Liver (tissue), 9 donors: ENCODE data around the gene RNU6-1. TPM values are rescaled to one million over a fixed set of nuclear protein-coding genes. Genes with fewer than 3 reads are reported as not detected.

Source experiments
- DNase-seq: peaks from one replicate; pipeline ENCODE4 v3.0.0-alpha.2; 2017; ENCODE audit warnings: low spot score
- H3K27ac ChIP-seq, 2 donors: one replicate each; pipeline ENCODE4 v1.7.0; 2013; ENCODE audit warnings: inconsistent platforms in 2 of 2, low read length in 2 of 2, control low read depth in 1 of 2, low read depth in 1 of 2, mild to moderate bottlenecking in 1 of 2
- H3K27me3 ChIP-seq, 4 donors: one replicate each; pipeline versions ENCODE4 v1.6.1 to v1.7.0; 2013; ENCODE audit warnings: low read length in 3 of 4, inconsistent platforms in 1 of 4, mild to moderate bottlenecking in 1 of 4, moderate library complexity in 1 of 4; ENCODE audit not compliant: control insufficient read depth in 4 of 4, insufficient read depth in 4 of 4
- H3K36me3 ChIP-seq, 4 donors: one replicate each; pipeline versions ENCODE4 v1.6.1 to v1.7.0; 2013; ENCODE audit warnings: low read length in 3 of 4, mild to moderate bottlenecking in 3 of 4, low read depth in 1 of 4, moderate library complexity in 1 of 4; ENCODE audit not compliant: control insufficient read depth in 4 of 4, insufficient read depth in 3 of 4
- H3K4me1 ChIP-seq, 4 donors: one replicate each; pipeline versions ENCODE4 v1.6.1 to v1.7.0; 2013; ENCODE audit warnings: low read length in 3 of 4, mild to moderate bottlenecking in 3 of 4, moderate library complexity in 1 of 4; ENCODE audit not compliant: control insufficient read depth in 4 of 4, insufficient read depth in 4 of 4
- H3K4me3 ChIP-seq, 3 donors: one replicate each; pipeline versions ENCODE4 v1.6.1 to v1.7.0; 2013; ENCODE audit warnings: low read length in 3 of 3, control low read depth in 1 of 3, low read depth in 1 of 3, mild to moderate bottlenecking in 1 of 3
- H3K9ac ChIP-seq, 2 donors: one replicate each; pipeline ENCODE4 v1.7.0; 2013; ENCODE audit warnings: low read length in 2 of 2, mild to moderate bottlenecking in 2 of 2, moderate library complexity in 2 of 2, control low read depth in 1 of 2, low read depth in 1 of 2
- H3K9me3 ChIP-seq, 4 donors: one replicate each; pipeline versions ENCODE4 v1.6.1 to v1.7.0; 2013; ENCODE audit warnings: low read length in 3 of 4; ENCODE audit not compliant: control insufficient read depth in 4 of 4
- ATF3 ChIP-seq: IDR thresholded peaks from 2 replicates; pipeline ENCODE4 v1.6.1; 2016; ENCODE audit warnings: antibody characterized with exemption
- CTCF ChIP-seq: fragments of 150-350 bp; IDR thresholded peaks from 2 replicates; pipeline ENCODE4 v1.5.1; 2017; ENCODE audit warnings: improper control_type of control experiment, low read depth, low read length; ENCODE audit not compliant: missing input control
- EGR1 ChIP-seq, 2 donors: IDR thresholded peaks; 2 replicates each; pipeline ENCODE4 v1.6.1; 2016 to 2018; ENCODE audit warnings: antibody characterized with exemption in 2 of 2, low read depth in 2 of 2
- FOXA1 ChIP-seq: IDR thresholded peaks from 2 replicates; pipeline ENCODE4 v1.6.1; 2016; ENCODE audit warnings: antibody characterized with exemption
- FOXA2 ChIP-seq: IDR thresholded peaks from 2 replicates; pipeline ENCODE4 v1.6.1; 2016; ENCODE audit warnings: antibody characterized with exemption
- GABPA ChIP-seq, 2 donors: IDR thresholded peaks in 1 of 2; conservative IDR thresholded peaks in 1 of 2; 2 replicates each; pipeline ENCODE4 v1.6.1; 2016; ENCODE audit warnings: antibody characterized with exemption in 2 of 2, mild to moderate bottlenecking in 1 of 2, moderate library complexity in 1 of 2
- HNF4A ChIP-seq, 2 donors: conservative IDR thresholded peaks; 2 replicates each; pipeline ENCODE4 v1.6.1; 2016; ENCODE audit warnings: antibody characterized with exemption in 2 of 2, mild to moderate bottlenecking in 2 of 2
- HNF4G ChIP-seq: IDR thresholded peaks from 2 replicates; pipeline ENCODE4 v1.6.1; 2016; ENCODE audit warnings: antibody characterized with exemption
- JUND ChIP-seq, 2 donors: IDR thresholded peaks; 2 replicates each; pipeline ENCODE4 v1.6.1; 2016; ENCODE audit warnings: antibody characterized with exemption in 2 of 2
- MAX ChIP-seq: IDR thresholded peaks from 2 replicates; pipeline ENCODE4 v1.6.1; 2016; ENCODE audit warnings: antibody characterized with exemption
- NR2F2 ChIP-seq: IDR thresholded peaks from 2 replicates; pipeline ENCODE4 v1.6.1; 2016; ENCODE audit warnings: antibody characterized with exemption
- RAD21 ChIP-seq, 2 donors: IDR thresholded peaks; 2 replicates each; pipeline ENCODE4 v1.6.1; 2016; ENCODE audit warnings: antibody characterized with exemption in 2 of 2, mild to moderate bottlenecking in 2 of 2
- REST ChIP-seq: IDR thresholded peaks from 2 replicates; pipeline ENCODE4 v1.6.1; 2016; ENCODE audit warnings: antibody characterized with exemption, mild to moderate bottlenecking
- RXRA ChIP-seq, 2 donors: IDR thresholded peaks; 2 replicates each; pipeline ENCODE4 v1.6.1; 2017 to 2018; ENCODE audit warnings: antibody characterized with exemption in 2 of 2, mild to moderate bottlenecking in 1 of 2
- SP1 ChIP-seq: IDR thresholded peaks from 2 replicates; pipeline ENCODE4 v1.6.1; 2018; ENCODE audit warnings: antibody characterized with exemption, mild to moderate bottlenecking
- TAF1 ChIP-seq: conservative IDR thresholded peaks from 2 replicates; pipeline ENCODE4 v1.6.1; 2016; ENCODE audit warnings: antibody characterized with exemption, mild to moderate bottlenecking
- YY1 ChIP-seq: IDR thresholded peaks from 2 replicates; pipeline ENCODE4 v1.6.1; 2016; ENCODE audit warnings: antibody characterized with exemption, mild to moderate bottlenecking
- ZBTB33 ChIP-seq: IDR thresholded peaks from 2 replicates; pipeline ENCODE4 v1.6.1; 2016; ENCODE audit warnings: antibody characterized with exemption
- WGBS: extraction: QIAGEN DNeasy Blood & Tissue Kit; methylation state at CpG from one replicate; pipeline ENCODE4 v1.1.7; 2013; 5-methylcytosine and 5-hydroxymethylcytosine counted together
- polyA plus RNA-seq, 2 donors: library from polyadenylated mRNA; stranded (reverse) in 1 of 2; unstranded in 1 of 2; fragments of 200-250 nt in 1 of 2; fragments of >200 nt in 1 of 2; fragmentation: Nextera tagmentation in 1 of 2; extraction: Ambion mirVana in 1 of 2; gene quantifications; one replicate each; pipeline versions ENCODE4 v1.2.1 to v1.2.3, GENCODE V29; 2013 to 2015
- total RNA-seq, 2 donors: library from RNA; depleted of rRNA; stranded (reverse); fragments of >200 nt; gene quantifications; one replicate each; pipeline ENCODE4 v1.2.3, GENCODE V29; 2014
- donor health status: healthy.
- donor health status: healthy.
- donor health status: healthy.
- donor health status: healthy.
- donor health status: healthy.

RNU6-1 gene
- total and polyA plus RNA-seq, 4 donors = not detected

GRCh38 chr15:67825881-67826716 is 13.7 kb downstream of the RNU6-1 start:
- Histone ChIP-seq H3K4me3 (peak overlapping the region in 1 of 3 donors; percentile 45), H3K36me3 (no peaks in the 10 kb centered on the region), H3K9me3 (peaks cover 0 to 3% (median 0%) of the 10 kb centered on the region in 4 donors), H3K9ac (no peak overlapping the region), H3K27ac (no peak overlapping the region), H3K27me3 (peaks cover 22 to 32% (median 29%) of the 10 kb centered on the region in 4 donors), H3K4me1 (peaks cover 25 to 76% (median 35%) of the 10 kb centered on the region in 4 donors)
- 12% methylated on average over 77 of the region's 77 CpGs for WGBS
- TF ChIP-seq RAD21 (IDR thresholded peaks at IDR 0.05) (no peak), FOXA1 (no peak), GABPA (IDR thresholded peaks at IDR 0.05 in 1 of 2, conservative IDR thresholded peaks at IDR 0.05 in 1 of 2) (no peak), ATF3 (no peak), FOXA2 (no peak), TAF1 (no peak), SP1 (no peak), EGR1 (IDR thresholded peaks at IDR 0.05; ENCODE audit: low read depth in 2 of 2) (no peak), CTCF (no peak), ZBTB33 (no peak), NR2F2 (no peak), JUND (IDR thresholded peaks at IDR 0.05) (no peak), MAX (no peak), HNF4A (conservative IDR thresholded peaks at IDR 0.05) (no peak), REST (no peak), YY1 (no peak), HNF4G (no peak), RXRA (IDR thresholded peaks at IDR 0.05) (no peak)
- DNase-seq = no peak
